Right atrium auricular region (tissue), 2 donors: Measurements from ENCODE around the gene ADAMTS17. TPM values are rescaled to one million over a fixed set of nuclear protein-coding genes. Genes with fewer than 3 reads are reported as not detected.

ENCODE experiments used
- DNase-seq: peaks from one replicate; pipeline ENCODE4 v3.0.0-alpha.2; 2019; ENCODE audit warnings: low spot score
- H3K27ac ChIP-seq, 2 donors: fragments of 200-600 bp; sonication (generic); 1 replicate in 1 of 2; 2 replicates in 1 of 2; pipeline ENCODE4 v1.5.1; 2016 to 2019
- H3K27me3 ChIP-seq, 2 donors: fragments of 200-600 bp; sonication (generic); one replicate each; pipeline versions ENCODE4 v1.5.1 to v1.6.0; 2017 to 2019
- H3K36me3 ChIP-seq: fragments of 200-600 bp; sonication (generic); one replicate; pipeline ENCODE4 v1.5.1; 2016
- H3K4me1 ChIP-seq, 2 donors: fragments of 200-600 bp; sonication (generic); one replicate each; pipeline versions ENCODE4 v1.5.1 to v1.6.0; 2017 to 2019
- H3K4me3 ChIP-seq, 2 donors: fragments of 200-600 bp; sonication (generic); 1 replicate in 1 of 2; 2 replicates in 1 of 2; pipeline ENCODE4 v1.5.1; 2017 to 2019; ENCODE audit warnings: mild to moderate bottlenecking in 1 of 2, moderate library complexity in 1 of 2
- H3K9me3 ChIP-seq, 2 donors: fragments of 200-600 bp; sonication (generic); one replicate each; pipeline ENCODE4 v1.5.1; 2019
- total RNA-seq, 2 donors: library from RNA; depleted of rRNA; stranded (reverse); fragments of >200 nt; gene quantifications; one replicate each; pipeline ENCODE4 v1.1.0, GENCODE V29; 2016
- TF ChIP-seq, protein P1 (sequence below), 2 donors: fragments of 200-600 bp; sonication (generic); IDR thresholded peaks; one replicate each; pipeline ENCODE4 v1.5.1; 2019; ENCODE audit warnings: antibody characterized with exemption in 2 of 2

Gene ADAMTS17
- total RNA-seq, 2 donors from 2014 or later: 3.6 to 4.4 TPM

DNA sequence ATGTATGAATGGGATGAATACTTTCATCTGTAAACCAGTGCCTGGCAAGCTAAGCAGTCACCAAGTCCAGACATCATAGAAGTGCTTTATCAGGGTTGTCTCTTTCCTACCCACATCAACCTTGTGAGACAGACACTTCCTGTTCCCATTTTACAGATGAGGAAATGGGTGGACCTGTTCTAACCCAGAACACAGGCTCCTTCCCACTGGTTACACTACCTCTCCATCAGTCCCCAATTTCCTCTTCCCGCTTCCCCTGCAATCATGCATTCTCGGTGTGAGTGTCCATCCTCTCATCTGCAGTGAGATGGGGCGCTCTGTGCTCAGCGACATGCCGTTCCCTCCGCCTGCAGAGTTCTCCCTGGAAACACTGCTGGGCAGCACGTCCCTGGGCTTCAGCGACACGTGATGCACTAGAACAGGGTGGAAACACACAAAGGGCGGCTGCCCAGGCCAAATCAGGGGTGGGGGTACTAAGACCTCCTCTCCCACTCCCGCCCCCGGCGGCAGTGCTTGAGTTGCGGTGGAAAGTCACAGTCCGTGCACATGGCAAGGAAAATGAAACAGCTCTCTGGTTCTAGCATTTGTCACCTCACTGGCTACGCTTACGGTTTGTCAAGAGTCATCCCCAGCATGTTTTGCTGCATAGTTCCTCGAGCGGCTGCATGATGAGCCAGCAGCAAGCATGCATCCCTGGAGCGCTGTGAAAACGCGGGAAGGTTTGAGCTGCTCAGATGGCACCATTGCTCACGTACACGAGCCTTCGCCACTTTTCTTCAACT lies 201.1 kb downstream of the ADAMTS17 start:
- no peaks in the 10 kb centered on the region for H3K27me3 ChIP-seq
- no peak overlapping the region for H3K27ac ChIP-seq
- H3K9me3 ChIP-seq: no peaks in the 10 kb centered on the region
- H3K36me3 ChIP-seq: no peaks in the 10 kb centered on the region
- TF ChIP-seq, protein P1, sequence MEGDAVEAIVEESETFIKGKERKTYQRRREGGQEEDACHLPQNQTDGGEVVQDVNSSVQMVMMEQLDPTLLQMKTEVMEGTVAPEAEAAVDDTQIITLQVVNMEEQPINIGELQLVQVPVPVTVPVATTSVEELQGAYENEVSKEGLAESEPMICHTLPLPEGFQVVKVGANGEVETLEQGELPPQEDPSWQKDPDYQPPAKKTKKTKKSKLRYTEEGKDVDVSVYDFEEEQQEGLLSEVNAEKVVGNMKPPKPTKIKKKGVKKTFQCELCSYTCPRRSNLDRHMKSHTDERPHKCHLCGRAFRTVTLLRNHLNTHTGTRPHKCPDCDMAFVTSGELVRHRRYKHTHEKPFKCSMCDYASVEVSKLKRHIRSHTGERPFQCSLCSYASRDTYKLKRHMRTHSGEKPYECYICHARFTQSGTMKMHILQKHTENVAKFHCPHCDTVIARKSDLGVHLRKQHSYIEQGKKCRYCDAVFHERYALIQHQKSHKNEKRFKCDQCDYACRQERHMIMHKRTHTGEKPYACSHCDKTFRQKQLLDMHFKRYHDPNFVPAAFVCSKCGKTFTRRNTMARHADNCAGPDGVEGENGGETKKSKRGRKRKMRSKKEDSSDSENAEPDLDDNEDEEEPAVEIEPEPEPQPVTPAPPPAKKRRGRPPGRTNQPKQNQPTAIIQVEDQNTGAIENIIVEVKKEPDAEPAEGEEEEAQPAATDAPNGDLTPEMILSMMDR (IDR thresholded peaks at IDR 0.05): no peak
- no peak for DNase-seq
- H3K4me3 ChIP-seq: no peak overlapping the region
- H3K4me1 ChIP-seq: peaks cover 0 to 15% of the 10 kb centered on the region in 2 donors

GRCh38 chr15:100134586-100134985 lies 207.2 kb downstream of the ADAMTS17 start:
- no peak for DNase-seq
- TF ChIP-seq, protein P1 (IDR thresholded peaks at IDR 0.05): no peak
- no peak overlapping the region for H3K27ac ChIP-seq
- no peak overlapping the region for H3K4me3 ChIP-seq
- no peaks in the 10 kb centered on the region for H3K27me3 ChIP-seq
- no peaks in the 10 kb centered on the region for H3K4me1 ChIP-seq
- H3K36me3 ChIP-seq: no peaks in the 10 kb centered on the region
- H3K9me3 ChIP-seq: no peaks in the 10 kb centered on the region

DNA sequence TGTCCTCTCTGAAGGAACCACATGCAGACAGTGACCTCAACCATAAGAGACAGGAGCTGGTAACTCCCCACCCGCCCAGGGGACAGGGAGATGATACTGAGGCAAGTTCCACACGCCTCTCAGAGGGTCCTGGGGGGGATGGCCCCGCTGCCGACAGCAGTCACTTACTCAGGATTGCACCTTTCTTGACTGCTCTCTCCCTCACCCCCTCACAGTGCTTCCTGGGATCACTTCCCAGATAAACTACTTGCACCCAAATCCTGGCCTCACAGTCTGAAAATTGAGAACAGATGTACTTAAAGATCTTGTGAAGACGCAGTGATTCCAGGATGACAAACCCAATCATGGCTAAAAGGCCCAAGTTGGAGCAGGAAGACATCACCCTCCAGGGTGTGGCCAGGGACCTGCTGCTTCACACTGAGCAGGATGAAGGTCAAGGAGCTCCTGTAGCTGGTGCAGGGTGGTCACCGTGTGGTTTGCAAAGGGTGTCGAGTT lies 207.6 kb downstream of the ADAMTS17 start:
- Histone ChIP-seq H3K4me1 (no peaks in the 10 kb centered on the region), H3K36me3 (no peaks in the 10 kb centered on the region), H3K27me3 (no peaks in the 10 kb centered on the region), H3K4me3 (no peak overlapping the region), H3K9me3 (no peaks in the 10 kb centered on the region), H3K27ac (no peak overlapping the region)
- TF ChIP-seq, protein P1 (IDR thresholded peaks at IDR 0.05): no peak
- no peak for DNase-seq

DNA sequence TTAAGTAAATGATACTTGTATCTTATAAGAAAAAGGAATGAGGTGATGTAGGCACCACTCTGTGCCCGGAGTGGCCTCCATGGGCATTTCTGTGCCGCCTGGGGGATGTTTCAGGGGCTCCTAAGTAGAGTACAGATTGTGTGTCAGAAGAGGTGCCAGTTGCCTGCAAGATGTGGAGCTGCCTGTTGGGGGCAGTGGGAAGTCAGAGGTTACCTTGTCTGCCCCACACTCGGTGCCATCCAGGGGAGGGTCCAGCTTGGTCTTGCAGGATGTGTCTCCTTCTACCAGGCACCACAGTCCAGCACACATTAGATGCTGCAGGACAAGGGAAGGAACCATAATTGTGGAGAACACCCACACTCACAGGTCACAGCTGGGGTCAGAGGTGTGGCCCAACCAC lies 208.8 kb downstream of the ADAMTS17 start:
- Histone ChIP-seq H3K27ac (no peak overlapping the region), H3K36me3 (no peaks in the 10 kb centered on the region), H3K4me1 (no peaks in the 10 kb centered on the region), H3K9me3 (no peaks in the 10 kb centered on the region), H3K27me3 (no peaks in the 10 kb centered on the region), H3K4me3 (no peak overlapping the region)
- TF ChIP-seq, protein P1 (IDR thresholded peaks at IDR 0.05): no peak
- no peak for DNase-seq

GRCh38 chr15:100132309-100132708 lies 209.5 kb downstream of the ADAMTS17 start:
- Histone ChIP-seq H3K4me3 (no peak overlapping the region), H3K9me3 (no peaks in the 10 kb centered on the region), H3K27me3 (no peaks in the 10 kb centered on the region), H3K4me1 (no peaks in the 10 kb centered on the region), H3K27ac (no peak overlapping the region), H3K36me3 (no peaks in the 10 kb centered on the region)
- DNase-seq: no peak
- TF ChIP-seq, protein P1 (IDR thresholded peaks at IDR 0.05): no peak
